WERI-Rb-1 (cell line): ENCODE measurements around the gene ANTKMT.

ENCODE experiments used
- DNase-seq: peaks from one replicate; pipeline ENCODE4 v3.0.0-alpha.2; 2020
- H3K27ac ChIP-seq: fragments of 250-450 bp; sonication (Bioruptor Pico); 2 replicates; pipeline ENCODE4 v1.5.1; 2020; ENCODE audit warnings: mild to moderate bottlenecking, moderate library complexity
- H3K27me3 ChIP-seq: fragments of 250-450 bp; sonication (Bioruptor Pico); 2 replicates; pipeline ENCODE4 v1.5.1; 2021; ENCODE audit warnings: mild to moderate bottlenecking, low read depth, moderate library complexity; ENCODE audit not compliant: insufficient read depth, severe bottlenecking
- H3K36me3 ChIP-seq: fragments of 250-450 bp; sonication (Bioruptor Pico); 2 replicates; pipeline ENCODE4 v1.5.1; 2020; ENCODE audit warnings: mild to moderate bottlenecking, moderate library complexity
- H3K4me3 ChIP-seq: 2 replicates; pipeline ENCODE4 v1.5.1; 2011; ENCODE audit warnings: low read depth, mild to moderate bottlenecking, control low read depth, low read length
- H3K9me3 ChIP-seq: fragments of 250-450 bp; sonication (Bioruptor Pico); 2 replicates; pipeline ENCODE4 v1.5.1; 2021; ENCODE audit warnings: mild to moderate bottlenecking, moderate library complexity; ENCODE audit not compliant: severe bottlenecking
- CTCF ChIP-seq: IDR thresholded peaks from 2 replicates; pipeline ENCODE4 v1.5.1; 2011; ENCODE audit warnings: low read depth, mild to moderate bottlenecking, control low read depth, inconsistent platforms, low read length

ANTKMT gene

GRCh38 chr16:720990-721764, at the start of gene ANTKMT:
TSS of gene ANTKMT (plus strand) at chr16:721146. CDS start at chr16:721275, 129 bp downstream.
- H3K9me3 ChIP-seq: no peaks in the 10 kb centered on the region
- peak; percentile 92 for DNase-seq
- peak within 1 kb of the TSS; percentile 99 for H3K27ac ChIP-seq
- no peaks in the 10 kb centered on the region for H3K27me3 ChIP-seq
- H3K36me3 ChIP-seq: peaks cover 6% of the 10 kb centered on the region
- H3K4me3 ChIP-seq: peak within 1 kb of the TSS; percentile 73
- no peak for TF ChIP-seq CTCF

GRCh38 chr16:671353-672131, 49.4 kb upstream of the ANTKMT start:
- TF ChIP-seq CTCF: no peak

GRCh38 chr16:672371-672770, 48.6 kb upstream of the ANTKMT start:
- Histone ChIP-seq H3K27ac (no peak overlapping the region), H3K4me3 (no peak overlapping the region), H3K36me3 (peaks cover 61% of the 10 kb centered on the region), H3K27me3 (no peaks in the 10 kb centered on the region), H3K9me3 (no peaks in the 10 kb centered on the region)
- TF ChIP-seq CTCF: no peak
- no peak for DNase-seq

More at GRCh38 chr16:671353-672131, 49.4 kb upstream of the ANTKMT start:
- Histone ChIP-seq H3K27me3 (no peaks in the 10 kb centered on the region), H3K4me3 (no peak overlapping the region), H3K36me3 (peaks cover 64% of the 10 kb centered on the region), H3K9me3 (no peaks in the 10 kb centered on the region), H3K27ac (no peak overlapping the region)
- DNase-seq: no peak

- H3K4me3 ChIP-seq: no peak overlapping the region
- DNase-seq: no peak
These were observed 48.1 kb upstream of the ANTKMT start for GRCh38 chr16:672851-673250.

GRCh38 chr16:673399-673991, 47.5 kb upstream of the ANTKMT start:
- TF ChIP-seq CTCF: no peak
- Histone ChIP-seq H3K4me3 (no peak overlapping the region), H3K27ac (no peak overlapping the region), H3K36me3 (peaks cover 54% of the 10 kb centered on the region), H3K27me3 (no peaks in the 10 kb centered on the region), H3K9me3 (no peaks in the 10 kb centered on the region)
- DNase-seq: no peak

More at GRCh38 chr16:672851-673250, 48.1 kb upstream of the ANTKMT start:
- Histone ChIP-seq H3K27me3 (no peaks in the 10 kb centered on the region), H3K36me3 (peaks cover 59% of the 10 kb centered on the region), H3K9me3 (no peaks in the 10 kb centered on the region), H3K27ac (no peak overlapping the region)
- TF ChIP-seq CTCF: no peak
